Sigmoid colon (tissue), 7 donors: ENCODE measurements around the gene DYNLRB1. TPM values are rescaled to one million over a fixed set of nuclear protein-coding genes. Genes with fewer than 3 reads are reported as not detected.

Experiments
- DNase-seq: peaks from one replicate; pipeline ENCODE4 v3.0.0-alpha.2; 2019
- H3K27ac ChIP-seq, 4 donors: fragments of 200-600 bp; sonication (generic); one replicate each; pipeline ENCODE4 v1.5.1; 2016 to 2019; ENCODE audit warnings: mild to moderate bottlenecking in 1 of 4
- H3K27me3 ChIP-seq, 3 donors: fragments of 200-600 bp; sonication (generic); one replicate each; pipeline ENCODE4 v1.5.1; 2019; ENCODE audit warnings: mild to moderate bottlenecking in 1 of 3
- H3K36me3 ChIP-seq, 4 donors: fragments of 200-600 bp; sonication (generic); one replicate each; pipeline ENCODE4 v1.5.1; 2016 to 2019
- H3K4me1 ChIP-seq, 4 donors: fragments of 200-600 bp; sonication (generic); one replicate each; pipeline ENCODE4 v1.5.1; 2017 to 2019
- H3K4me3 ChIP-seq, 4 donors: fragments of 200-600 bp; sonication (generic); one replicate each; pipeline ENCODE4 v1.5.1; 2017 to 2019; ENCODE audit warnings: mild to moderate bottlenecking in 2 of 4, moderate library complexity in 1 of 4
- H3K9me3 ChIP-seq, 4 donors: fragments of 200-600 bp in 3 of 4; sonication (generic) in 3 of 4; one replicate each; pipeline versions ENCODE4 v1.5.1 to v1.6.1; 2013 to 2019
- EP300 ChIP-seq, 4 donors: sonication (generic); formaldehyde crosslinking; IDR thresholded peaks; one replicate each; pipeline ENCODE4 v1.6.1; 2017; ENCODE audit warnings: antibody characterized with exemption in 4 of 4
- POLR2A ChIP-seq, 2 donors: fragments of 450-650 bp; IDR thresholded peaks; one replicate each; pipeline ENCODE4 v1.6.1; 2016; ENCODE audit warnings: antibody characterized with exemption in 2 of 2, mild to moderate bottlenecking in 2 of 2, moderate library complexity in 2 of 2
- POLR2AphosphoS5 ChIP-seq, 4 donors: sonication (generic); formaldehyde crosslinking; IDR thresholded peaks; one replicate each; pipeline ENCODE4 v1.6.1; 2017; ENCODE audit warnings: antibody characterized with exemption in 4 of 4
- WGBS, 2 donors: extraction: QIAGEN DNeasy Blood & Tissue Kit; methylation state at CpG; one replicate each; pipeline ENCODE4 v1.1.7; 2013; 5-methylcytosine and 5-hydroxymethylcytosine counted together
- intact Hi-C: fragments of 100-400 bp; cut with DNase I; formaldehyde crosslinking; loops from one replicate; pipeline ENCODE4 v1.15.1; 2023
- polyA plus RNA-seq, 3 donors: library from polyadenylated mRNA; stranded (reverse); fragments of 200-250 nt; gene quantifications; one replicate each; pipeline ENCODE4 v1.2.3, GENCODE V29; 2013
- total RNA-seq, 4 donors: library from RNA; depleted of rRNA; stranded (reverse); fragments of >200 nt; gene quantifications; one replicate each; pipeline ENCODE4 v1.1.0, GENCODE V29; 2016
- TF ChIP-seq, protein P1 (sequence below), 4 experiments: fragments of 450-650 bp in 3 of 4; fragments of 200-600 bp in 1 of 4; IDR thresholded peaks; one replicate each; pipeline ENCODE4 v1.5.1; 2016 to 2019; ENCODE audit warnings: antibody characterized with exemption in 4 of 4, mild to moderate bottlenecking in 3 of 4, moderate library complexity in 2 of 4
- donor health status: healthy with polysubstance abuse.
- donor health status: Bipolar disorder and iron deficiency.
- donor health status: healthy.

DYNLRB1 gene
- total and polyA plus RNA-seq, 7 donors, result 148 to 259 (median 168) TPM

DNA sequence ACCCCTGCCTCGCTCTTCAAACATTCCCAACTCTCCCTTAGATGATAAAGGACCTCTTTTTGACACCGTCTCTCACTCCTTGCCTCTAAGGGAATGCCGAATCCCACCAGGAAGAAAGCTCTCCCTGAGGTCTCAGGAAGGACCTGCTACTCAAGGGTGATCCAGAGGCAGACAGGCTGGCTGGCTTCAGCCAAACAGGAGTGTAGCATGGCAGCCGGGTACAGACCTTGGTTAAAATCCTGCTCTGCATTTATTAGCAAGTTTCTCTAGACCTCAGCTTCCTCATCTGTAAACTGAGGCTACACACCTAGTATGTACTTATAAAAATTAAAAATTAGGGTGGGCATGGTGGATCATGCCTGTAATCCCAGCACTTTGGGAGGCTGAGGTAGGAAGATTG, 59.5 kb downstream of the DYNLRB1 start:
- intact Hi-C loops, result no loop called here
- Histone ChIP-seq H3K27ac (no peak overlapping the region), H3K9me3 (no peaks in the 10 kb centered on the region), H3K27me3 (no peaks in the 10 kb centered on the region), H3K36me3 (peaks cover 5 to 36% (median 11%) of the 10 kb centered on the region in 4 donors), H3K4me3 (no peak overlapping the region), H3K4me1 (peaks cover 0 to 10% (median 0%) of the 10 kb centered on the region in 4 donors)
- TF ChIP-seq POLR2AphosphoS5 (IDR thresholded peaks at IDR 0.05) (no peak), EP300 (IDR thresholded peaks at IDR 0.05) (no peak), POLR2A (IDR thresholded peaks at IDR 0.05) (no peak)
- TF ChIP-seq, protein P1, sequence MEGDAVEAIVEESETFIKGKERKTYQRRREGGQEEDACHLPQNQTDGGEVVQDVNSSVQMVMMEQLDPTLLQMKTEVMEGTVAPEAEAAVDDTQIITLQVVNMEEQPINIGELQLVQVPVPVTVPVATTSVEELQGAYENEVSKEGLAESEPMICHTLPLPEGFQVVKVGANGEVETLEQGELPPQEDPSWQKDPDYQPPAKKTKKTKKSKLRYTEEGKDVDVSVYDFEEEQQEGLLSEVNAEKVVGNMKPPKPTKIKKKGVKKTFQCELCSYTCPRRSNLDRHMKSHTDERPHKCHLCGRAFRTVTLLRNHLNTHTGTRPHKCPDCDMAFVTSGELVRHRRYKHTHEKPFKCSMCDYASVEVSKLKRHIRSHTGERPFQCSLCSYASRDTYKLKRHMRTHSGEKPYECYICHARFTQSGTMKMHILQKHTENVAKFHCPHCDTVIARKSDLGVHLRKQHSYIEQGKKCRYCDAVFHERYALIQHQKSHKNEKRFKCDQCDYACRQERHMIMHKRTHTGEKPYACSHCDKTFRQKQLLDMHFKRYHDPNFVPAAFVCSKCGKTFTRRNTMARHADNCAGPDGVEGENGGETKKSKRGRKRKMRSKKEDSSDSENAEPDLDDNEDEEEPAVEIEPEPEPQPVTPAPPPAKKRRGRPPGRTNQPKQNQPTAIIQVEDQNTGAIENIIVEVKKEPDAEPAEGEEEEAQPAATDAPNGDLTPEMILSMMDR (IDR thresholded peaks at IDR 0.05), result no peak
- WGBS, 2 donors, result 96 to 99% methylated on average over 4 of the region's 4 CpGs
- DNase-seq, result no peak

GRCh38 chr20:34577061-34577460, 60.8 kb downstream of the DYNLRB1 start:
- no peak for TF ChIP-seq EP300 (IDR thresholded peaks at IDR 0.05)
- no peak for TF ChIP-seq POLR2A (IDR thresholded peaks at IDR 0.05)
- no peak for TF ChIP-seq POLR2AphosphoS5 (IDR thresholded peaks at IDR 0.05)
- TF ChIP-seq, protein P1 (IDR thresholded peaks at IDR 0.05), result no peak
- WGBS, 2 donors, result 98 to 99% methylated on average over 4 of the region's 4 CpGs

DNA sequence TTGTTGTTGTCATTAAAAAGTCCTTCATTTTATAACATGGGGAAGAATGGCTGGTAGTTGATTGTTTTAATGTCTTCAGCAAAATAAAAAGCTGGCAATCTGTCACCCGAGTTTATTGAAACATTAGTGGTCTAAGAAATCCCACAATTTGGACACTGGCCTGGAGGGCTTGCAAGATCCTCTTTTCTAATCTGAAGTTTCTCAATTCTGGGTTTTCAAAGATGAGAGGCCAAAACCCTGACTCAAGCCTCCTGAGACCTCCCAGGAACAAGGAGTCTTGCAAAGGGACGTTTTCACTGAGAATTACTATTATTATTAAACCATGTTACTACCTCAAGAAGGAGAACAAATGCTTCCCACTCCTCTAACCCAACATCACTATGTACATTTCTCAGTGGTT, 61.8 kb downstream of the DYNLRB1 start:
- intact Hi-C loops, result no loop called here
- Histone ChIP-seq H3K9me3 (no peaks in the 10 kb centered on the region), H3K4me1 (peaks cover 0 to 10% (median 5%) of the 10 kb centered on the region in 4 donors), H3K36me3 (peaks cover 5 to 17% (median 12%) of the 10 kb centered on the region in 4 donors), H3K4me3 (no peak overlapping the region), H3K27ac (no peak overlapping the region), H3K27me3 (no peaks in the 10 kb centered on the region)
- TF ChIP-seq, protein P1 (IDR thresholded peaks at IDR 0.05), result no peak
- no peak for TF ChIP-seq EP300 (IDR thresholded peaks at IDR 0.05)
- TF ChIP-seq POLR2A (IDR thresholded peaks at IDR 0.05), result no peak
- no peak for TF ChIP-seq POLR2AphosphoS5 (IDR thresholded peaks at IDR 0.05)
- 79 to 81% methylated on average over 2 of the region's 2 CpGs for WGBS, 2 donors
- no peak for DNase-seq

More at GRCh38 chr20:34577061-34577460, 60.8 kb downstream of the DYNLRB1 start:
- Histone ChIP-seq H3K27ac (no peak overlapping the region), H3K27me3 (no peaks in the 10 kb centered on the region), H3K36me3 (peaks cover 5 to 26% (median 12%) of the 10 kb centered on the region in 4 donors), H3K4me1 (peaks cover 0 to 10% (median 5%) of the 10 kb centered on the region in 4 donors), H3K9me3 (no peaks in the 10 kb centered on the region), H3K4me3 (no peak overlapping the region)
- no peak for DNase-seq
- intact Hi-C loops, result no loop called here

DNA sequence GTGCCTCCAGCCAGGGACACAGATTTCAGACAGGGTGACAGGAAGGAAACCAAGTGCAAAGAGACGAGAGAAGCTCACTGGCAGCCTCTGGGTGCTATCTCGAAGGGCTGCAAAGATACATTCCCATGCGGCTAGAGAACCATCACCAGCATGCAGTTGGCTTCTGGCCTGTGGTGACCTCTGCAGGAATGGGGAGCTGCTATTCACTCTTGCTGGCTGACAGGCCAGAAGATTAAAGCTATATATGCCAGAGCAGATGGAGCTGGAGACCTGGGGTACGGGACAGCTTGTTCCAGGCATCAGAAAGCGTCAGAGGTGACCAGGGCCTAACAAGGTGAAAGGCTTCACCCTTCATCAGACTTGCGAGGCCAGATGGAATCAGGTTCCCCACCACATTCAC, 62.3 kb downstream of the DYNLRB1 start:
- intact Hi-C loops, result no loop called here
- WGBS, 2 donors, result 82 to 88% methylated on average over 6 of the region's 6 CpGs
- H3K27ac ChIP-seq, result no peak overlapping the region
- peaks cover 0 to 10% (median 5%) of the 10 kb centered on the region in 4 donors for H3K4me1 ChIP-seq
- no peaks in the 10 kb centered on the region for H3K9me3 ChIP-seq
- TF ChIP-seq EP300 (IDR thresholded peaks at IDR 0.05) (no peak), POLR2A (IDR thresholded peaks at IDR 0.05) (no peak), POLR2AphosphoS5 (IDR thresholded peaks at IDR 0.05) (no peak)
- TF ChIP-seq, protein P1 (IDR thresholded peaks at IDR 0.05), result no peak
- DNase-seq, result no peak
- H3K4me3 ChIP-seq, result no peak overlapping the region
- peaks cover 5 to 15% (median 9%) of the 10 kb centered on the region in 4 donors for H3K36me3 ChIP-seq
- H3K27me3 ChIP-seq, result no peaks in the 10 kb centered on the region
